GM06990 (cell line): ENCODE results near the gene MUC13.

ENCODE experiments used
- DNase-seq: peaks from one replicate; pipeline ENCODE4 v3.0.0-alpha.2; 2011; ENCODE audit not compliant: insufficient read length; ENCODE audit errors: extremely low read depth
- H3K27me3 ChIP-seq: replicated peaks from 2 replicates; pipeline ENCODE4 v1.6.0; 2011; ENCODE audit warnings: low read length; ENCODE audit not compliant: control insufficient read depth, insufficient read depth
- H3K36me3 ChIP-seq: 2 replicates; pipeline ENCODE4 v1.5.1; 2011; ENCODE audit warnings: low read length; ENCODE audit not compliant: control insufficient read depth, insufficient read depth
- H3K4me3 ChIP-seq: replicated peaks from 2 replicates; pipeline ENCODE4 v1.5.1; 2011; ENCODE audit warnings: low read depth, mild to moderate bottlenecking, control low read depth, low read length
- TF ChIP-seq, protein P1 (sequence below): IDR thresholded peaks from 2 replicates; pipeline ENCODE4 v1.5.1; 2011; ENCODE audit warnings: low read length, control low read depth, mild to moderate bottlenecking, inconsistent platforms; ENCODE audit not compliant: insufficient read depth, poor library complexity, severe bottlenecking

The MUC13 gene

GRCh38 chr3:124859025-124859424 is 75.5 kb downstream of the MUC13 start:
- TF ChIP-seq, protein P1, sequence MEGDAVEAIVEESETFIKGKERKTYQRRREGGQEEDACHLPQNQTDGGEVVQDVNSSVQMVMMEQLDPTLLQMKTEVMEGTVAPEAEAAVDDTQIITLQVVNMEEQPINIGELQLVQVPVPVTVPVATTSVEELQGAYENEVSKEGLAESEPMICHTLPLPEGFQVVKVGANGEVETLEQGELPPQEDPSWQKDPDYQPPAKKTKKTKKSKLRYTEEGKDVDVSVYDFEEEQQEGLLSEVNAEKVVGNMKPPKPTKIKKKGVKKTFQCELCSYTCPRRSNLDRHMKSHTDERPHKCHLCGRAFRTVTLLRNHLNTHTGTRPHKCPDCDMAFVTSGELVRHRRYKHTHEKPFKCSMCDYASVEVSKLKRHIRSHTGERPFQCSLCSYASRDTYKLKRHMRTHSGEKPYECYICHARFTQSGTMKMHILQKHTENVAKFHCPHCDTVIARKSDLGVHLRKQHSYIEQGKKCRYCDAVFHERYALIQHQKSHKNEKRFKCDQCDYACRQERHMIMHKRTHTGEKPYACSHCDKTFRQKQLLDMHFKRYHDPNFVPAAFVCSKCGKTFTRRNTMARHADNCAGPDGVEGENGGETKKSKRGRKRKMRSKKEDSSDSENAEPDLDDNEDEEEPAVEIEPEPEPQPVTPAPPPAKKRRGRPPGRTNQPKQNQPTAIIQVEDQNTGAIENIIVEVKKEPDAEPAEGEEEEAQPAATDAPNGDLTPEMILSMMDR, result no peak
- Histone ChIP-seq H3K36me3 (no peaks in the 10 kb centered on the region), H3K4me3 (no peak overlapping the region), H3K27me3 (no peaks in the 10 kb centered on the region)
- no peak for DNase-seq

GRCh38 chr3:124858275-124858674 is 76.3 kb downstream of the MUC13 start:
- Histone ChIP-seq H3K36me3 (no peaks in the 10 kb centered on the region), H3K4me3 (no peak overlapping the region), H3K27me3 (no peaks in the 10 kb centered on the region)
- TF ChIP-seq, protein P1, result no peak
- DNase-seq, result no peak

GRCh38 chr3:124856677-124857076 is 77.9 kb downstream of the MUC13 start:
- Histone ChIP-seq H3K36me3 (no peaks in the 10 kb centered on the region), H3K4me3 (no peak overlapping the region), H3K27me3 (no peaks in the 10 kb centered on the region)
- DNase-seq, result no peak
- TF ChIP-seq, protein P1, result no peak
